Activated naive CD8-positive, alpha-beta T cell treated with anti-CD3 and anti-CD28 coated beads, Interleukin-2, amount 50 U/mL, for 24 hours (primary cell): ENCODE results near the gene SEBOX.

Experiments
- ATAC-seq: fragments of 150-1000 bp; cut with Tn5 transposase; one replicate; pipeline ENCODE4 v1.10.0; 2021
- DNase-seq: peaks from one replicate; pipeline ENCODE4 v3.0.0; 2021
- H3K27ac Mint-ChIP-seq: one replicate; pipeline ENCODE4 v1.8.0; 2021; ENCODE audit warnings: mild to moderate bottlenecking, mixed read lengths
- H3K27me3 Mint-ChIP-seq: one replicate; pipeline ENCODE4 v1.8.0; 2021; ENCODE audit warnings: mixed read lengths
- H3K36me3 Mint-ChIP-seq: one replicate; pipeline ENCODE4 v1.8.0; 2021; ENCODE audit warnings: low read depth, mixed read lengths
- H3K4me1 Mint-ChIP-seq: one replicate; pipeline ENCODE4 v1.8.0; 2021; ENCODE audit warnings: mixed read lengths
- H3K4me3 Mint-ChIP-seq: one replicate; pipeline ENCODE4 v1.8.0; 2021; ENCODE audit warnings: mild to moderate bottlenecking, moderate library complexity, mixed read lengths
- H3K9me3 Mint-ChIP-seq: one replicate; pipeline ENCODE4 v1.8.0; 2021; ENCODE audit warnings: mixed read lengths

The SEBOX gene

DNA sequence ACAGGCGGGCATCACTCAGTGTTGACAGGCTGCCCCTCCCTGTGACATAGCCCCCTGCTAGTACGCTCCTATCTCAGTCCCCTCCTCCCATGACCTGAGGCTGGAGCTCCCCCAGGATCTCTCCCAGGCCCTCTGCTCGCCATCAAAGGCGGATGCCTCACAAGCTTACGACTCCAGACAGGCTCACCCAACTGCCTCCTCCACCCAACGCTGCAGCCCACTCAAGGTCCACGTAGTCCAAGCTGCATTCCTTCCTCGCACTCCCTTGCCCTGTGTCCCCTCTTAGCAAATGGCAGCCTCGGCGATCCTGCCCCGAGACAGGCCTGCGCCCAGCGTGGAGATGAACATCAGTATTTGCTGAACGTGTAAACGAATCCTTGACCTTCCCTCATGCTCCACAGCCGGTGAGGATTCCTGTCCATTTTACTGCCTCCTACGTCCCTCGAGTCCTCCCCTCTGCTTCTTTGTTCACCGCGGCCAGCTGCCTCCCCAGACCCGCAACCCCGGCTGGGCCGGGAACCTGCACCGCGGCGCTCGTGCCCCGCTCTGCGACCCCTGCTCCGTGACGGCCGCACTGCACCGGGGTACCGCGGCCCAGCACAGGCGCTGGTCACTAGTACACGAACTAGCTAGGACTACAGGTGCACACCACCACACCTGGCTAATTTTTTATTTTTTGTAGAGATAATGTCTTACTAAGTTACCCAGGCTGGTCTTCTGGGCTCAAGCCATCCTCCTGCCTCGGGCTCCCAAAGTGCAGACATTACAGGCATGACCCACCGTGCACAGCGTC, 46.8 kb downstream of the SEBOX start:
- peak overlapping the region; percentile 93 for H3K4me3 Mint-ChIP-seq
- ATAC-seq, result peak; percentile 4

DNA sequence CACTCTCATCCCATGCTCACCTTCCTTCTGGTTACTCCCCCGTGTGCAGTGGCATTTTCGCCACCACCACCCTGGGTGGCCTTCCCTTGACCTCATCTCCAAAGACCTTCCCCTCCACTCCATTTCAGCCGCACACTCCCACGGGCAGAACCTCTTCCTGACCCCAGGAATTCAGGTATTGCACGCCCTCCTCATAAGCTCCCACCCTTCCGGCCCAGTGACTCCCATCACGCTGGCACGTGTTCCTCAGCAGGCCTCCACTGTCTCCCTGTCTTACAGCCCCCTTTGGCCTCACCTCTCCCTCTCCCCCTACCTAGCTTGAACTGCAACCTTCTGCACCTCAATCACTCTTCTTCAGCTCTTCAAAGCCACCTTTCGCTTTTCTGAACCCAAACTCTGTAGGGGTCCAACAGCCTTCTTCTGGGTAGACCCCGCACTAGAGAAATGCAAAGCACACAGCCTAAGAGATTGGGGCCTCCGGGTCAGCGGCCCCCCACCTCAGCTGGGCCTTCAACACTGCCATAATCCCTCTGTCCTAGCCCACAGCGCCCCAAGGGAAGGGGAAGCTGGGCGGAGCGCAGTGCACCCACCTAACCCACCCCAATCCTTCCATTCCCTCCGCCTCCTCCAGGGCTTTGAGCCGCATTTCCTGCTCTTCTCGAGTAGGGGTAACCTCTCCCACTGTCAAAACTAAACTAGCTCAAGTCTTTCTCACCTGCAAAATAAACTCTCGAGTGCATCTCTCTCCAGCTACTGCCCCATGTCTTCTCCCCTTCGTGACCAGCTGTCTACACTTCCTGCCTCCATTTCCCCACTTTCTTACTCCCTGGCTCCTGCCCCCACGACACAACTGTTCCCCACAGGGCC, 47.7 kb downstream of the SEBOX start:
- no peak for DNase-seq
- ATAC-seq, result no peak
- Mint-ChIP-seq H3K27ac (peak overlapping the region; percentile 89), H3K9me3 (no peaks in the 10 kb centered on the region), H3K36me3 (peaks cover 14% of the 10 kb centered on the region), H3K4me1 (peaks cover 32% of the 10 kb centered on the region), H3K4me3 (peak overlapping the region; percentile 93), H3K27me3 (peaks cover 3% of the 10 kb centered on the region)

More for the DNA sequence above, 46.8 kb downstream of the SEBOX start:
- Mint-ChIP-seq H3K9me3 (no peaks in the 10 kb centered on the region), H3K4me1 (peaks cover 34% of the 10 kb centered on the region), H3K27ac (peak overlapping the region; percentile 89), H3K36me3 (peaks cover 16% of the 10 kb centered on the region), H3K27me3 (peaks cover 1% of the 10 kb centered on the region)
- peak; percentile 29 for DNase-seq

DNA sequence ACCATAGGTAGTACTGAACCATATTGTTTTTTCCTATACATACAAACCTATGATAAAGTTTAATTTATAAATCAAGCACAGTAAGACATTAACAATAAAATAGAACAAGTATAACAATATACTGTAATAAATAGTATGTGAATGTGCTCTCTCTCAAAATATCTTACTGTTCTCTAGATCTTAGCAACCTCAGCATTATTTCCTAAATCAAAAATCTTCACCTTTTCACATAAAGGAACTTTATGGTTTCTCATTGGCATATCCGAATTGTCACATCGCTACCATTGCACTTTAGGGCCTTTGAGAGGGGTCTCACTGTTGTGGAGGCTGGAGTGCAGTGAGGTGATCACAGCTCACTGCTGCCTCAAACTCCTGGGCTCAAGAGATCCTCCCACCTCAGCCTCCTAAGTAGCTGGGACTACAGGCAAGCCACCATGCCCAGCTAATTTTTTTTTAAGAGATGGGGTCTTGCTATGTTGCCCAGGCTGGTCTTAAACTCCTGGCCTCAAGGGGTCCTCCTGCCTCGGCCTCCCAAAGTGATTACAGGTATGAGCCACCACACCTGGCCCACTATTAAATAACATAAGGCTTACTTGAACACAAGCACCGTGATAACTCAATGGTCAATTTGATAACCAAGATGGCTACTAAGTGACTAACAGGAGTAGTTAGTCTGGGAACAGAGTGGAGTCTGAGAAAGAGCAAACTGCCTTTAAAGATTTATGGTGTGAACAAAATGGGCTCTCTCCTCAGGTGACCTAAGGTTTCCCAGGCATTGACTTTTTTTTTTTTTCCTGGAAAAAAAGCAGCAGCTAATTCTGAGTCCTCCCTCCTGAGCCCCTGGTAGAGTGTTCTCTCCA, 48.9 kb downstream of the SEBOX start:
- Mint-ChIP-seq H3K4me1 (peaks cover 27% of the 10 kb centered on the region), H3K9me3 (no peaks in the 10 kb centered on the region), H3K4me3 (no peak overlapping the region), H3K36me3 (peaks cover 12% of the 10 kb centered on the region), H3K27ac (no peak overlapping the region), H3K27me3 (peaks cover 3% of the 10 kb centered on the region)
- DNase-seq, result no peak
- no peak for ATAC-seq

DNA sequence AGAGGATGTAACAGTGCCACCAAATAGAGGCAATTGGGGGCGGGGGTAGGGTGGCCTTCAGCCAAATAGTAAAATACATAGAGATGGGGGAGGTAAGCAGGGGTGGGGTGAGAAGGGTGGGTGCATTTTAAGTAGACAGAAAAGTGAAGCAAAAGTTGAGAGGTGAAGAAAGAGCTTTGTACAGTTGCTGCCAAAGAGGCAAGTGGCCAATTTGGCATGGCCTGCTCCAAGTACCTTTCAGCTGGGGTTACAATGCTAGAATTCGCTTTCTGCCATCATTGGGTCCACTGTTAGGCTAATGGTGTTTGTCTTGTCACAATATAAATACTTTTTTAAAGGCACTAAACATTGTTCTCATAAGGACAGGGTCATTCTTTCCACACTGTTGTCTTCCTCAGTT, 51.2 kb downstream of the SEBOX start:
- Mint-ChIP-seq H3K4me1 (peaks cover 11% of the 10 kb centered on the region), H3K36me3 (no peaks in the 10 kb centered on the region), H3K9me3 (no peaks in the 10 kb centered on the region), H3K4me3 (no peak overlapping the region), H3K27ac (no peak overlapping the region), H3K27me3 (peaks cover 3% of the 10 kb centered on the region)
- DNase-seq, result no peak
- ATAC-seq, result no peak
